Bronchial smooth muscle cell (primary cell): ENCODE results near the gene FAM228B. TPM values are rescaled to one million over a fixed set of nuclear protein-coding genes. Genes with fewer than 3 reads are reported as not detected.

Experiments
- total RNA-seq: library from RNA; depleted of rRNA; stranded (reverse); fragments of >200 nt; gene quantifications from 2 replicates; pipeline ENCODE4 v1.2.1, GENCODE V29; 2014

Gene FAM228B
- 6.1 and 10.6 TPM in 2 replicates for total RNA-seq

GRCh38 chr2:24123195-24123921 lies at the start of gene FAM228B, which contains the start of gene PFN4:
Gene FAM228B, plus strand, starts transcription at chr2:24123469. Its CDS starts 893 bp downstream, at chr2:24124362.
Gene PFN4, minus strand, starts transcription at chr2:24123334. Its CDS starts 799 bp downstream, at chr2:24122535.

GRCh38 chr2:24075915-24076848 lies 47.1 kb upstream of the FAM228B start, which contains the start of gene SF3B6:
Gene SF3B6, minus strand, starts transcription at chr2:24076326. Its CDS starts 97 bp downstream, at chr2:24076229.

GRCh38 chr2:24084386-24085199 lies 38.7 kb upstream of the FAM228B start, which contains the start of gene TP53I3:
Gene TP53I3, minus strand, starts transcription at chr2:24084834. Its CDS starts 508 bp downstream, at chr2:24084326.

GRCh38 chr2:24174851-24175277 lies 51.6 kb downstream of the FAM228B start, which contains the start of gene FAM228A:
Gene FAM228A, plus strand, starts transcription at chr2:24175053. Its CDS starts 428 bp downstream, at chr2:24175481.

Other genes starting within 250 kb of the FAM228B start
- 7.1 and 9.1 TPM in 2 replicates for gene ATAD2B, start 196.3 kb upstream of the FAM228B start, total RNA-seq
- 8.8 and 9.3 TPM in 2 replicates for gene UBXN2A, start 183.0 kb upstream of the FAM228B start, total RNA-seq
- under 0.01 and 0.17 TPM in 2 replicates for gene MFSD2B, start 113.4 kb upstream of the FAM228B start, total RNA-seq
- gene WDCP, start 76.1 kb upstream of the FAM228B start, total RNA-seq = 6.9 and 7.3 TPM in 2 replicates
- 10.3 and 16.1 TPM in 2 replicates for gene FKBP1B, start 73.7 kb upstream of the FAM228B start, total RNA-seq
- 129 and 151 TPM in 2 replicates for gene SF3B6, start 47.1 kb upstream of the FAM228B start, total RNA-seq
- gene TP53I3, start 38.6 kb upstream of the FAM228B start, total RNA-seq = 55.4 and 99.1 TPM in 2 replicates
- 0.43 and 0.63 TPM in 2 replicates for gene PFN4, start 135 bp upstream of the FAM228B start, total RNA-seq
- 0.09 and 0.47 TPM in 2 replicates for gene FAM228A, start 51.6 kb downstream of the FAM228B start, total RNA-seq
- gene ITSN2, start 237.1 kb downstream of the FAM228B start, total RNA-seq = 27.2 and 28.7 TPM in 2 replicates